Measurements from ENCODE around the gene ABHD13. TPM values are rescaled to one million over a fixed set of nuclear protein-coding genes. Genes with fewer than 3 reads are reported as not detected.

Gene ABHD13
- total RNA-seq, 3 donors from 2014 or later (not counting 1 experiment from before 2014, with no cell fraction given): 12.3 to 14.7 (median 12.9) TPM

DNA sequence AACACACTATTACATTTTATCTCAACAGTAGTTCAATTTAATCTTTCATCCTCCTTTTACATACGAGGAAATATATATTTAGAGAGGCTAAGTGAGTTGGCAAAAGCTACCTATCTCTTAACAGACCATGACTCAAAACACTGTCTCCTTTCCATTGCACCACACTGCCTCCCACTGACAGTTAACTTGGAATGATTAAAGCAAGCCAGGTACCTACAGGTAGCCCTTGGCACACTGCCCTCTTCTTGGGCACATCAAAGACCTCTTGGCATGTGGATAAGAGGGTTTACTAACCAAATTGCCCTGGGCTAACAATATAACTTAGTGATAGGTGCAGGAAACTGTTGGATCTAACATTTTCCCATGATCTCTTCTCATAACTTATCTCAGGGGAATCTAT is 1.8 kb downstream of the ABHD13 start:
- H3K9me3 Mint-ChIP-seq: no peaks in the 10 kb centered on the region
- H3K36me3 Mint-ChIP-seq: no peaks in the 10 kb centered on the region
- TF ChIP-seq, protein P1, sequence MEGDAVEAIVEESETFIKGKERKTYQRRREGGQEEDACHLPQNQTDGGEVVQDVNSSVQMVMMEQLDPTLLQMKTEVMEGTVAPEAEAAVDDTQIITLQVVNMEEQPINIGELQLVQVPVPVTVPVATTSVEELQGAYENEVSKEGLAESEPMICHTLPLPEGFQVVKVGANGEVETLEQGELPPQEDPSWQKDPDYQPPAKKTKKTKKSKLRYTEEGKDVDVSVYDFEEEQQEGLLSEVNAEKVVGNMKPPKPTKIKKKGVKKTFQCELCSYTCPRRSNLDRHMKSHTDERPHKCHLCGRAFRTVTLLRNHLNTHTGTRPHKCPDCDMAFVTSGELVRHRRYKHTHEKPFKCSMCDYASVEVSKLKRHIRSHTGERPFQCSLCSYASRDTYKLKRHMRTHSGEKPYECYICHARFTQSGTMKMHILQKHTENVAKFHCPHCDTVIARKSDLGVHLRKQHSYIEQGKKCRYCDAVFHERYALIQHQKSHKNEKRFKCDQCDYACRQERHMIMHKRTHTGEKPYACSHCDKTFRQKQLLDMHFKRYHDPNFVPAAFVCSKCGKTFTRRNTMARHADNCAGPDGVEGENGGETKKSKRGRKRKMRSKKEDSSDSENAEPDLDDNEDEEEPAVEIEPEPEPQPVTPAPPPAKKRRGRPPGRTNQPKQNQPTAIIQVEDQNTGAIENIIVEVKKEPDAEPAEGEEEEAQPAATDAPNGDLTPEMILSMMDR (IDR thresholded peaks at IDR 0.05): no peak
- no CpG with 5 or more reads among the region's 1 CpG for WGBS (ENCODE audit: insufficient coverage)
- Histone ChIP-seq H3K27ac (ENCODE audit: low read length) (no peak overlapping the region), H3K4me3 (ENCODE audit: low read length) (no peak overlapping the region), H3K27me3 (ENCODE audit: control insufficient read depth, insufficient read depth, low read length) (no peaks in the 10 kb centered on the region), H3K4me1 (ENCODE audit: control insufficient read depth, insufficient read depth, low read length) (peaks cover 15% of the 10 kb centered on the region), H3K9me3 (ENCODE audit: control insufficient read depth, insufficient read depth, low read length) (no peaks in the 10 kb centered on the region), H3K36me3 (ENCODE audit: control insufficient read depth, insufficient read depth, low read length) (no peaks in the 10 kb centered on the region)
- peaks cover 36 to 51% of the 10 kb centered on the region in 2 donors for H3K4me1 Mint-ChIP-seq
- H3K27ac Mint-ChIP-seq: peak overlapping the region; percentile 95 to 100
- H3K4me3 Mint-ChIP-seq: peak overlapping the region; percentile 82
- H3K27me3 Mint-ChIP-seq (ENCODE audit: low read depth in 2 of 2): no peaks in the 10 kb centered on the region
- DNase-seq (peak in 1 of 2 donors; percentile 50), ATAC-seq (no peak)
- intact Hi-C loops (cut with micrococcal nuclease): no loop called here

DNA sequence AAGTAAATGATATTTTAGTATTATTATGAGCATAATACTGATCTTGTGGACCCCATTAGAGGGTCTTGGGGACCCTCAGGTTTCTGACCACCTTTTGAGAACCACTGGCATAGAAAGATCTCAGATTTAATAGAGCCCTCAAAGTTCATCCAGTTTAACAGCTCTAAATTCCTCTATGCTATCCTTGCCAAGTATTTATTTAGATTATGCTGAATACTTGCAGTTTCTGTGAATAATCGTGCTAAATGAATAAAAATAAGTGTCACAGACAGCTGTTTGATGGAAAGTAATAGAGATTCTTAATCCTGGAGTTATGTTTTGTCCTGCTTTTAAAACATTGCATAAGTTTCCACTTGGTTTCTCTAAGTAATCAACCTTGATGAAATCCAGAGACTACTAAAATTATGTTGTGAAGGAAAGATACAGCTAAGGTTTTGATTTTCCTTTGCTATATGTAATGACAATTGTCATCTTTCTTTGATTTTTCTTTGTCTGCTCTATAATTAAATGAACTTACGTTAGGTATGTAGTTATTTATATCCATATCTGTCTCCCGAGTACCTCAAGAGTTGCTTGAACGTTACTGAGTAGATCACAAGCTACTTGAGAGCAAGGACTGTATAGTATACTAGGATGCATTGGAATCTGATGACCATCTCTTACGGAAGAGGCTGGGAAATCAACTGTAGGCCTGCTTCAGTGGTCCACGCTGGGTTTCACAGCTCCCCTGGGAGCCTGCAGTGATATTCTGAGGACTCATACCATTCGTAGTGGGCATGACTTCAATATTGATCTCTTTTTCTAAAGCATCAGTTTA is 5.7 kb downstream of the ABHD13 start:
- 93% methylated on average over 5 of the region's 7 CpGs for WGBS (ENCODE audit: insufficient coverage)
- Mint-ChIP-seq H3K9me3 (no peaks in the 10 kb centered on the region), H3K27me3 (ENCODE audit: low read depth in 2 of 2) (no peaks in the 10 kb centered on the region), H3K4me1 (peaks cover 53 to 69% of the 10 kb centered on the region in 2 donors), H3K4me3 (no peak overlapping the region), H3K27ac (no peak overlapping the region), H3K36me3 (no peaks in the 10 kb centered on the region)
- H3K9me3 ChIP-seq (ENCODE audit: control insufficient read depth, insufficient read depth, low read length): no peaks in the 10 kb centered on the region
- ATAC-seq: peak in 1 of 3 donors; percentile 29
- no peaks in the 10 kb centered on the region for H3K36me3 ChIP-seq (ENCODE audit: control insufficient read depth, insufficient read depth, low read length)
- DNase-seq: no peak
- no peaks in the 10 kb centered on the region for H3K27me3 ChIP-seq (ENCODE audit: control insufficient read depth, insufficient read depth, low read length)
- peaks cover 5% of the 10 kb centered on the region for H3K4me1 ChIP-seq (ENCODE audit: control insufficient read depth, insufficient read depth, low read length)
- TF ChIP-seq, protein P1 (IDR thresholded peaks at IDR 0.05): no peak
- intact Hi-C loops (cut with micrococcal nuclease): no loop called here
- H3K27ac ChIP-seq (ENCODE audit: low read length): no peak overlapping the region
- no peak overlapping the region for H3K4me3 ChIP-seq (ENCODE audit: low read length)

DNA sequence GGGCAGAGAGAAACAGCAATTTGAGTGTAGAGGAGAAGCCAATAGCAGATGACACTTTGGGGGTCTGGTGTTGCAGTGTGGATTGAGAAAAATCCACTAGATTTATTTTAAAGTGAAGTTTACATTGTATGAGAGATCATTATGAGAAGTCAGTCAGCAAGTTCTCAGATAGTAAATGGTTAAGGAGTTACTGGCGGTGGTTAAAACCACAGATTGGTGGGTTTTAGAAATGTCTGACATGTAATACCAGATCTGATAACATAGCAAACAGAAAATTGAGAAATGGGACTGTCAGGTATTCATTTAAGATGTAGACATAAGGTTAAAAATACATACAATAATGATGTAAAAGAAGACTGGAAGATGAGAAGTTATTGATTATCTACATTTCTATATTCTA is 7.2 kb downstream of the ABHD13 start:
- no peaks in the 10 kb centered on the region for H3K9me3 Mint-ChIP-seq
- no peaks in the 10 kb centered on the region for H3K27me3 Mint-ChIP-seq (ENCODE audit: low read depth in 2 of 2)
- peak overlapping the region in 1 of 2 donors; percentile 15 for H3K27ac Mint-ChIP-seq

More for the DNA sequence above, 7.2 kb downstream of the ABHD13 start:
- Histone ChIP-seq H3K27me3 (ENCODE audit: control insufficient read depth, insufficient read depth, low read length) (no peaks in the 10 kb centered on the region), H3K9me3 (ENCODE audit: control insufficient read depth, insufficient read depth, low read length) (no peaks in the 10 kb centered on the region), H3K4me3 (ENCODE audit: low read length) (no peak overlapping the region), H3K36me3 (ENCODE audit: control insufficient read depth, insufficient read depth, low read length) (no peaks in the 10 kb centered on the region), H3K27ac (ENCODE audit: low read length) (no peak overlapping the region), H3K4me1 (ENCODE audit: control insufficient read depth, insufficient read depth, low read length) (peaks cover 3% of the 10 kb centered on the region)
- intact Hi-C loops (cut with micrococcal nuclease): no loop called here
- ATAC-seq (peak; percentile 55 to 64 (median 57)), DNase-seq (peak in 1 of 2 donors; percentile 50)
- H3K4me1 Mint-ChIP-seq: peaks cover 46 to 54% of the 10 kb centered on the region in 2 donors
- TF ChIP-seq, protein P1 (IDR thresholded peaks at IDR 0.05): no peak
- H3K4me3 Mint-ChIP-seq: peak overlapping the region; percentile 14
- 0% methylated on average over 1 of the region's 1 CpG for WGBS (ENCODE audit: insufficient coverage)
- no peaks in the 10 kb centered on the region for H3K36me3 Mint-ChIP-seq
